ES-I3 (cell line): ENCODE measurements around the gene TIMP3.
"Not testable (repeated sequence)": the region's sequence is repeated elsewhere in the genome, so short reads cannot be mapped to it uniquely, and the experiment has no call there.

Experiments used
- H3K36me3 ChIP-seq: 2 replicates; pipeline ENCODE4 v1.6.1; 2013; ENCODE audit warnings: mild to moderate bottlenecking, low read length, control low read depth, moderate library complexity; ENCODE audit not compliant: insufficient read depth
- H3K4me1 ChIP-seq: 2 replicates; pipeline ENCODE4 v1.6.1; 2013; ENCODE audit warnings: mild to moderate bottlenecking, control low read depth, low read length; ENCODE audit not compliant: insufficient read depth
- H3K9ac ChIP-seq: 2 replicates; pipeline ENCODE4 v1.6.1; 2013; ENCODE audit warnings: low read depth, mild to moderate bottlenecking, low read length, moderate library complexity
- H3K9me3 ChIP-seq: 2 replicates; pipeline ENCODE4 v1.6.1; 2013; ENCODE audit warnings: mild to moderate bottlenecking, low read length, moderate library complexity; ENCODE audit not compliant: control insufficient read depth, insufficient read depth

The TIMP3 gene

GRCh38 chr22:32858121-32858703, 56.7 kb downstream of the TIMP3 start:
- Histone ChIP-seq H3K4me1 (no peaks in the 10 kb centered on the region), H3K9ac (no peak overlapping the region), H3K36me3 (no peaks in the 10 kb centered on the region), H3K9me3 (no peaks in the 10 kb centered on the region)

GRCh38 chr22:32858957-32859356, 57.5 kb downstream of the TIMP3 start:
- Histone ChIP-seq H3K9me3 (no peaks in the 10 kb centered on the region), H3K4me1 (no peaks in the 10 kb centered on the region), H3K36me3 (peaks cover 6% of the 10 kb centered on the region; the same call in 1 of the 2 replicates), H3K9ac (no peak overlapping the region)

- Histone ChIP-seq H3K36me3 (peaks cover 9% of the 10 kb centered on the region; the same call in 1 of the 2 replicates), H3K9me3 (no peaks in the 10 kb centered on the region), H3K4me1 (no peaks in the 10 kb centered on the region), H3K9ac (no peak overlapping the region)
These were observed 58.2 kb downstream of the TIMP3 start for GRCh38 chr22:32859743-32860142.

GRCh38 chr22:32861330-32861729, 59.8 kb downstream of the TIMP3 start:
- H3K36me3 ChIP-seq = peaks cover 12% of the 10 kb centered on the region
- no peaks in the 10 kb centered on the region for H3K4me1 ChIP-seq
- no peaks in the 10 kb centered on the region for H3K9me3 ChIP-seq
- H3K9ac ChIP-seq = no peak overlapping the region

- no peaks in the 10 kb centered on the region for H3K4me1 ChIP-seq
- H3K9ac ChIP-seq = no peak overlapping the region
- peaks cover 12% of the 10 kb centered on the region for H3K36me3 ChIP-seq
- H3K9me3 ChIP-seq = no peaks in the 10 kb centered on the region
These were observed 60.6 kb downstream of the TIMP3 start for GRCh38 chr22:32862083-32862482.

GRCh38 chr22:32862936-32863661, 61.6 kb downstream of the TIMP3 start:
- Histone ChIP-seq H3K36me3 (peaks cover 12% of the 10 kb centered on the region), H3K9me3 (no peaks in the 10 kb centered on the region), H3K4me1 (no peaks in the 10 kb centered on the region), H3K9ac (no peak overlapping the region)

- H3K9ac ChIP-seq = no peak overlapping the region
- peaks cover 12% of the 10 kb centered on the region for H3K36me3 ChIP-seq
- H3K4me1 ChIP-seq = no peaks in the 10 kb centered on the region
- H3K9me3 ChIP-seq = no peaks in the 10 kb centered on the region
These were observed 62.5 kb downstream of the TIMP3 start for GRCh38 chr22:32864041-32864440.

GRCh38 chr22:32864596-32864995, 63.1 kb downstream of the TIMP3 start:
- Histone ChIP-seq H3K4me1 (no peaks in the 10 kb centered on the region), H3K9me3 (no peaks in the 10 kb centered on the region), H3K9ac (no peak overlapping the region), H3K36me3 (peaks cover 12% of the 10 kb centered on the region)

- H3K4me1 ChIP-seq = no peaks in the 10 kb centered on the region
- no peaks in the 10 kb centered on the region for H3K9me3 ChIP-seq
- H3K9ac ChIP-seq = no peak overlapping the region
- H3K36me3 ChIP-seq = peaks cover 12% of the 10 kb centered on the region
These were observed 65.4 kb downstream of the TIMP3 start for GRCh38 chr22:32866953-32867352.

- Histone ChIP-seq H3K4me1 (no peaks in the 10 kb centered on the region), H3K9ac (no peak overlapping the region), H3K9me3 (no peaks in the 10 kb centered on the region), H3K36me3 (peaks cover 6% of the 10 kb centered on the region)
These were observed 67.4 kb downstream of the TIMP3 start for GRCh38 chr22:32868946-32869345.

- Histone ChIP-seq H3K9ac (no peak overlapping the region), H3K4me1 (no peaks in the 10 kb centered on the region), H3K9me3 (no peaks in the 10 kb centered on the region), H3K36me3 (no peaks in the 10 kb centered on the region)
These were observed 69.0 kb downstream of the TIMP3 start for GRCh38 chr22:32870474-32870873.

- H3K9me3 ChIP-seq, H3K36me3 ChIP-seq, H3K9ac ChIP-seq, H3K4me1 ChIP-seq: not testable (repeated sequence)
These were observed 72.1 kb downstream of the TIMP3 start for GRCh38 chr22:32873604-32874003.

GRCh38 chr22:32874385-32874784, 72.9 kb downstream of the TIMP3 start:
- H3K4me1 ChIP-seq = no peaks in the 10 kb centered on the region
- no peaks in the 10 kb centered on the region for H3K36me3 ChIP-seq
- no peak overlapping the region for H3K9ac ChIP-seq
- no peaks in the 10 kb centered on the region for H3K9me3 ChIP-seq

- H3K4me1 ChIP-seq = no peaks in the 10 kb centered on the region
- H3K9ac ChIP-seq = no peak overlapping the region
- no peaks in the 10 kb centered on the region for H3K9me3 ChIP-seq
These were observed 73.5 kb downstream of the TIMP3 start for GRCh38 chr22:32874976-32875375.

GRCh38 chr22:32876516-32876915, 75.0 kb downstream of the TIMP3 start:
- Histone ChIP-seq H3K9ac (no peak overlapping the region), H3K36me3 (no peaks in the 10 kb centered on the region), H3K4me1 (no peaks in the 10 kb centered on the region), H3K9me3 (no peaks in the 10 kb centered on the region)

More at GRCh38 chr22:32874976-32875375, 73.5 kb downstream of the TIMP3 start:
- H3K36me3 ChIP-seq = no peaks in the 10 kb centered on the region
